ENCODE results near the gene MXRA8. TPM values are rescaled to one million over a fixed set of nuclear protein-coding genes. Genes with fewer than 3 reads are reported as not detected.

The MXRA8 gene
- total and polyA plus RNA-seq, 4 donors = 38.5 to 213 (median 66.9) TPM

DNA sequence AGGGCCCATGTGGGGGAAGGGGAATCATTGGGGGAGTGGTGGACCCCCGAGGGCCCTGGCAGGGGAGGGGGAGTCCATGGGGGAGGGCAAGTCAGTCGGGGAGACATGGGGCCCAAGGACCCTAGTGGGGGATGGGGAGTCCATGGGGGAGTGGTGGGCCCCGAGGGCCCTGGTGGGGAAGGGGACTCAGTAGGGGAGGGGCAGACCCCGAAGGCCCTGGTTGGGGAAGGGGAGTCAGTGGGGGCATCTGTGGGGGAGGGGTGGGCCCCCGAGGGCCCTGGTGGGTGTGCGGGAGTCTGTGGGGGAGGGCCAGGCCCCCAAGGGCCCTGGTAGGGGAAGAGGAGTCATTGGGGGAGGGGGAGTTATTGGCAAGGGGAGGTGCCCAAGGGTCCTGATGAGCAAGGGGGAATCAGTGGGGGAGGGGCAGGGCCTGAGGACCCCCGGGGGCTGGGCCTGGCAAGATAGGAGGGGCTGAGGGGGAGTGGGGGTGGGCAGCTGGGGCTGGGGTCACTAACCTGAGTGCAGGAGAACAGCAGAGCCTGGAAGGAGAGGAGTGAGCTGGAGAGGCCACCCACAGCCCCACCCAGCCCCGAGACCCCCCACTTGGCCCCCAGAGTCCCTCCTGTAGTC lies 2.1 kb downstream of the MXRA8 start:
- Histone ChIP-seq H3K36me3 (ENCODE audit: control insufficient read depth in 4 of 4, insufficient read depth in 4 of 4, low read length in 4 of 4) (peaks cover 0 to 14% (median 5%) of the 10 kb centered on the region in 4 donors), H3K4me3 (no peak overlapping the region), H3K9me3 (ENCODE audit: control insufficient read depth in 4 of 4, insufficient read depth in 3 of 4, low read length in 3 of 4) (peaks cover 0 to 5% (median 0%) of the 10 kb centered on the region in 4 donors), H3K27ac (ENCODE audit: low read depth in 1 of 2, low read length in 1 of 2) (peak overlapping the region in 1 of 2 donors; percentile 74), H3K27me3 (ENCODE audit: control insufficient read depth in 3 of 3, insufficient read depth in 3 of 3, low read length in 2 of 3) (peaks cover 0 to 4% (median 0%) of the 10 kb centered on the region in 3 donors), H3K9ac (ENCODE audit: insufficient read depth in 1 of 2, low read length in 2 of 2) (no peak overlapping the region), H3K4me1 (ENCODE audit: control insufficient read depth in 5 of 5, insufficient read depth in 5 of 5, low read length in 5 of 5) (peaks cover 0 to 46% (median 9%) of the 10 kb centered on the region in 5 donors)
- ATAC-seq (ENCODE audit: insufficient read depth, low FRiP score) (no peak), DNase-seq (no peak)
- TF ChIP-seq, protein P1, sequence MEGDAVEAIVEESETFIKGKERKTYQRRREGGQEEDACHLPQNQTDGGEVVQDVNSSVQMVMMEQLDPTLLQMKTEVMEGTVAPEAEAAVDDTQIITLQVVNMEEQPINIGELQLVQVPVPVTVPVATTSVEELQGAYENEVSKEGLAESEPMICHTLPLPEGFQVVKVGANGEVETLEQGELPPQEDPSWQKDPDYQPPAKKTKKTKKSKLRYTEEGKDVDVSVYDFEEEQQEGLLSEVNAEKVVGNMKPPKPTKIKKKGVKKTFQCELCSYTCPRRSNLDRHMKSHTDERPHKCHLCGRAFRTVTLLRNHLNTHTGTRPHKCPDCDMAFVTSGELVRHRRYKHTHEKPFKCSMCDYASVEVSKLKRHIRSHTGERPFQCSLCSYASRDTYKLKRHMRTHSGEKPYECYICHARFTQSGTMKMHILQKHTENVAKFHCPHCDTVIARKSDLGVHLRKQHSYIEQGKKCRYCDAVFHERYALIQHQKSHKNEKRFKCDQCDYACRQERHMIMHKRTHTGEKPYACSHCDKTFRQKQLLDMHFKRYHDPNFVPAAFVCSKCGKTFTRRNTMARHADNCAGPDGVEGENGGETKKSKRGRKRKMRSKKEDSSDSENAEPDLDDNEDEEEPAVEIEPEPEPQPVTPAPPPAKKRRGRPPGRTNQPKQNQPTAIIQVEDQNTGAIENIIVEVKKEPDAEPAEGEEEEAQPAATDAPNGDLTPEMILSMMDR (IDR thresholded peaks at IDR 0.05; ENCODE audit: control extremely low read depth, extremely low read depth) = no peak
- WGBS, 2 donors = 34 to 46% methylated on average over 6 to 8 of the region's 8 CpGs

DNA sequence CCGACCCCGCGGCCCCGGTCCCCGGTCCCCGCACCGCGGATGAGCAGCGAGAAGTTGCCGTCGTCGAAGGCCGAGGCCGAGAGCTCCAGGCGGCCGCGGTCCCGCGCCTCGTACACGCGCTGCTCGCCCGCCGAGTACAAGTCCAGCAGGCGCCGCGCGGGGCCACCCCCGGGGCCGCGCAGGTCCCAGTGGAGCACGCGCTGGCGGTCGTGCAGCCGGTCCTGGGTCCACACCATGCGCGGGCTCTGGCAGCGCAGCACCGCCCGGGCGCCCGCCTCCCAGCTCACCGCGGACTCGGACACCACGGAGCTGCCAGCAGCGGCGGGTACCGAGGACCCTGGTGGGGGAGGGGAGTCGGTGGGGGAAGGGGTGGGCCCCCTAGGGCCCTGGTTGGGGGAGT lies 2.9 kb downstream of the MXRA8 start:
- H3K36me3 ChIP-seq (ENCODE audit: control insufficient read depth in 4 of 4, insufficient read depth in 4 of 4, low read length in 4 of 4) = peaks cover 0 to 14% (median 5%) of the 10 kb centered on the region in 4 donors
- no peaks in the 10 kb centered on the region for H3K27me3 ChIP-seq (ENCODE audit: control insufficient read depth in 3 of 3, insufficient read depth in 3 of 3, low read length in 2 of 3)
- TF ChIP-seq, protein P1 (IDR thresholded peaks at IDR 0.05; ENCODE audit: control extremely low read depth, extremely low read depth) = no peak
- H3K4me3 ChIP-seq = no peak overlapping the region
- H3K4me1 ChIP-seq (ENCODE audit: control insufficient read depth in 5 of 5, insufficient read depth in 5 of 5, low read length in 5 of 5) = peaks cover 0 to 38% (median 9%) of the 10 kb centered on the region in 5 donors
- WGBS, 2 donors = 4 to 6% methylated on average over 40 to 52 of the region's 52 CpGs
- H3K9me3 ChIP-seq (ENCODE audit: control insufficient read depth in 4 of 4, insufficient read depth in 3 of 4, low read length in 3 of 4) = peaks cover 0 to 2% (median 0%) of the 10 kb centered on the region in 4 donors
- no peak overlapping the region for H3K27ac ChIP-seq (ENCODE audit: low read depth in 1 of 2, low read length in 1 of 2)
- no peak overlapping the region for H3K9ac ChIP-seq (ENCODE audit: insufficient read depth in 1 of 2, low read length in 2 of 2)
- DNase-seq (peak; percentile 50 to 78 (median 71)), ATAC-seq (ENCODE audit: insufficient read depth, low FRiP score) (no peak)

DNA sequence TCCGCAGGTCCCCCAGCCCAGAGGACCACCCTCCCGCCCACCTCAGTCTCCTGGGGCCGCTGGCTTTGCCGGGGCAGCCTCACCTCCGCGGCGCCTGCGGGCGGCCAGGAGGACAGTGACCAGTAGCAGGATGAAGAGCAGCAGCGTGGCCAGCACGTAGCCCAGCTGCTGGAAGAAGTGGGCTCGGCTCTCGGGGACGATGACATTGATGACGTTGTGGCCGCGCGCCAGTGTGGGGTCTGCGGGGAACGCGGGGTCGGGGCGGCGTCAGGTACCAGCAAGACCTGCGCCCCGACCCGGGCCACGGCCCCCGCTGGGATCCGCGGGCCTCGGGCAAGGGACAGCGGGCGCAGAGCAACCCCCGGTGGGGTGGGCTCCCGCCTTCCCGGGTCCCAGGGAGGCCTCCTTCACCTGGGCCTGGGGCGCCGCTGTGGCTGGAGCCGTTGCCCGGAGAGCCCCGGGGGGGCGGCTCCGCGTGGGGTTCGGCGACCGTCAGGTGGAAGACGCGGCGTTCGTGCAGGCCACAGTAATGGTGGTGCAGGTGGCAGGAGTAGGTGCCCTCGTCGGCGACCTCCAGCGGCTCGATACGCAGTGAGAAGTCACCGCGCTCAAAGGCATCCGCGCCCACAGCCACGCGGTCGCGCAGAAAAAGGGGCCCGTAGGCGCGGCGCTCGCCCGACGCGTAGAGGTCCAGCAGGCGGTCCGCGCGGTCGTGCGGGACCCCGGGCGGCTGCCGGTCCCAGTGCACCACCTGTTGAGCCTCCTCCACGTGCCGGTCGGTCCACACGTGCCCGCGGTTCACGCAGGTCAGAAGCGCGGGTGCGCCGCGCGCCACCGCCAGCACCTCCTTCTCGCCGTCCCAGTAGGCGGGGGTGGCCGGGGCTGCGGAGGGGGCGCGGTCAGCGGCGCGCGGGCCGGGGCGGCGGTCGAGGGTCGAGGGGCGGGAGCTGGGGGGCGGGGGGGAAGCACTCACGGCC lies 3.8 kb downstream of the MXRA8 start:
- no peak overlapping the region for H3K9ac ChIP-seq (ENCODE audit: insufficient read depth in 1 of 2, low read length in 2 of 2)
- TF ChIP-seq, protein P1 (IDR thresholded peaks at IDR 0.05; ENCODE audit: control extremely low read depth, extremely low read depth) = no peak
- H3K9me3 ChIP-seq (ENCODE audit: control insufficient read depth in 4 of 4, insufficient read depth in 3 of 4, low read length in 3 of 4) = peaks cover 0 to 2% (median 0%) of the 10 kb centered on the region in 4 donors
- WGBS, 2 donors = 23 to 35% methylated on average over 90 to 116 of the region's 116 CpGs
- H3K27ac ChIP-seq (ENCODE audit: low read depth in 1 of 2, low read length in 1 of 2) = no peak overlapping the region
- ATAC-seq (ENCODE audit: insufficient read depth, low FRiP score) = no peak
- H3K27me3 ChIP-seq (ENCODE audit: control insufficient read depth in 3 of 3, insufficient read depth in 3 of 3, low read length in 2 of 3) = no peaks in the 10 kb centered on the region
- H3K4me3 ChIP-seq = no peak overlapping the region
- peaks cover 0 to 14% (median 5%) of the 10 kb centered on the region in 4 donors for H3K36me3 ChIP-seq (ENCODE audit: control insufficient read depth in 4 of 4, insufficient read depth in 4 of 4, low read length in 4 of 4)
- peaks cover 0 to 31% (median 6%) of the 10 kb centered on the region in 5 donors for H3K4me1 ChIP-seq (ENCODE audit: control insufficient read depth in 5 of 5, insufficient read depth in 5 of 5, low read length in 5 of 5)
- DNase-seq = no peak

All from lung (tissue), 12 donors.